HepG2 (cell line): ENCODE measurements around the gene SDK2. TPM values are rescaled to one million over a fixed set of nuclear protein-coding genes. Genes with fewer than 3 reads are reported as not detected.

Experiments
- ATAC-seq: fragments of 200-7000 bp; cut with Tn5 transposase; 3 replicates; pipeline ENCODE4 v1.9.1; 2020; ENCODE audit warnings: mild to moderate bottlenecking, moderate library complexity
- BruUV-seq: library from RNA; stranded (reverse); fragments of 400-500 nt; replicated peaks from 2 replicates; lab custom pipeline; 2021; lab: Mats Ljungman, UMichigan
- CTCF ChIA-PET: fragments of 300-600 bp; formaldehyde crosslinking; extraction: SDS; loops from one replicate; lab custom pipeline; 2021; ENCODE audit warnings: low total read pairs, inconsistent platforms, low intra/inter-chr PET ratio; lab: Yijun Ruan, JAX
- POLR2A ChIA-PET: fragments of 350-600 bp; sonication (Branson Sonifier 250); formaldehyde crosslinking; loops from one replicate; lab custom pipeline; 2020; ENCODE audit warnings: antibody characterized with exemption, inconsistent platforms; lab: Yijun Ruan, JAX
- DNase-seq: peaks from one replicate; pipeline ENCODE4 v3.0.0-alpha.2; 2015; ENCODE audit warnings: low spot score
- FAIRE-seq: peaks from 3 replicates; lab custom pipeline; 2011; peaks lifted over from hg19 to GRCh38; lab: Jason Lieb, UNC
- H2AFZ ChIP-seq: one replicate; pipeline ENCODE4 v1.6.1; 2011; ENCODE audit warnings: low read length, inconsistent platforms
- H3K27ac ChIP-seq: fragments of 300-600 bp; 3 replicates; pipeline ENCODE4 v1.8.0; 2011; ENCODE audit warnings: mixed run types, mild to moderate bottlenecking, mixed read lengths, low read length, inconsistent platforms; ENCODE audit not compliant: insufficient read depth; ENCODE audit errors: extremely low read length
- H3K27me3 ChIP-seq, 2 experiments: fragments of 200-600 bp in 1 of 2; 2 replicates in 1 of 2; 3 replicates in 1 of 2; pipeline versions ENCODE4 v1.6.0 to v1.8.0; 2011; ENCODE audit warnings: low read length in 2 of 2, mild to moderate bottlenecking in 2 of 2, moderate library complexity in 2 of 2, inconsistent platforms in 1 of 2; ENCODE audit not compliant: insufficient read depth in 2 of 2, control insufficient read depth in 1 of 2
- H3K36me3 ChIP-seq, 2 experiments: fragments of 200-600 bp in 1 of 2; replicated peaks in 1 of 2; 2 replicates in 1 of 2; 3 replicates in 1 of 2; pipeline versions ENCODE4 v1.5.1 to v1.8.0; 2011; ENCODE audit warnings: low read length in 2 of 2, inconsistent platforms in 1 of 2; ENCODE audit not compliant: insufficient read depth in 2 of 2, control insufficient read depth in 1 of 2
- H3K4me1 ChIP-seq: 2 replicates; pipeline ENCODE4 v1.5.1; 2012; ENCODE audit warnings: low read length, inconsistent platforms; ENCODE audit not compliant: insufficient read depth
- H3K4me2 ChIP-seq: 2 replicates; pipeline ENCODE4 v1.6.0; 2011; ENCODE audit warnings: low read depth, low read length, inconsistent platforms
- H3K4me3 ChIP-seq, 3 experiments: fragments of 200-600 bp in 1 of 3; sonication (generic), shearing (Covaris generic) in 1 of 3; replicated peaks in 1 of 3; 2 replicates each; pipeline ENCODE4 v1.5.1; 2011 to 2016; ENCODE audit warnings: low read length in 3 of 3, inconsistent platforms in 2 of 3, low read depth in 2 of 3, mild to moderate bottlenecking in 2 of 3, control low read depth in 1 of 3, mixed read lengths in 1 of 3; ENCODE audit not compliant: insufficient read depth in 1 of 3
- H3K79me2 ChIP-seq: one replicate; pipeline ENCODE4 v1.6.1; 2011; ENCODE audit warnings: low read length, inconsistent platforms; ENCODE audit not compliant: insufficient read depth
- H3K9ac ChIP-seq: 2 replicates; pipeline ENCODE4 v1.6.0; 2011; ENCODE audit warnings: mild to moderate bottlenecking, low read depth, low read length, inconsistent platforms; ENCODE audit not compliant: insufficient read depth
- H3K9me3 ChIP-seq: 2 replicates; pipeline ENCODE4 v1.5.1; 2012; ENCODE audit warnings: mild to moderate bottlenecking, low read length
- H4K20me1 ChIP-seq: 2 replicates; pipeline ENCODE4 v1.6.0; 2011; ENCODE audit warnings: inconsistent platforms, mild to moderate bottlenecking, low read length, moderate library complexity; ENCODE audit not compliant: insufficient read depth
- CERS6 ChIP-seq: sonication (generic); formaldehyde crosslinking; IDR thresholded peaks from 2 replicates; pipeline ENCODE4 v1.5.0; 2020; ENCODE audit warnings: missing genetic modification reagents
- FOXK2 ChIP-seq: fragments of 450-650 bp; IDR thresholded peaks from 2 replicates; pipeline ENCODE4 v1.6.1; 2016
- FOXP1 ChIP-seq, 2 experiments: fragments of 450-650 bp in 1 of 2; IDR thresholded peaks; 2 replicates each; pipeline ENCODE4 v1.6.1; 2017 to 2018; ENCODE audit warnings: antibody characterized with exemption in 1 of 2
- HIVEP1 ChIP-seq: sonication (generic); formaldehyde crosslinking; IDR thresholded peaks from 2 replicates; pipeline ENCODE4 v1.4.0; 2020; ENCODE audit warnings: mild to moderate bottlenecking, missing genetic modification reagents
- MNT ChIP-seq: fragments of 450-650 bp; IDR thresholded peaks from 2 replicates; pipeline ENCODE4 v1.6.1; 2016
- NBN ChIP-seq: fragments of 450-650 bp; conservative IDR thresholded peaks from 2 replicates; pipeline ENCODE4 v1.6.1; 2017
- PLRG1 ChIP-seq: fragments of 450-650 bp; conservative IDR thresholded peaks from 2 replicates; pipeline ENCODE4 v1.6.1; 2016
- POLR2AphosphoS2 ChIP-seq: IDR thresholded peaks from 2 replicates; pipeline ENCODE4 v1.6.1; 2011; ENCODE audit warnings: low read depth, low read length, improper control_type of control experiment
- SNRNP70 ChIP-seq: fragments of 200-400 bp; formaldehyde crosslinking; IDR thresholded peaks from 2 replicates; pipeline ENCODE4 v1.6.1; 2017; ENCODE audit warnings: mild to moderate bottlenecking, low read depth, low read length, moderate library complexity
- TRIM22 ChIP-seq: fragments of 450-650 bp; IDR thresholded peaks from 2 replicates; pipeline ENCODE4 v1.6.1; 2017
- WGBS: methylation state at CpG from one replicate; pipeline ENCODE4 v1.1.6; 2017; ENCODE audit warnings: low lambda C conversion rate; 5-methylcytosine and 5-hydroxymethylcytosine counted together
- in situ Hi-C: cut with HindIII; loops from 2 replicates; pipeline ENCODE4 v1.10.0; 2017; ENCODE audit warnings: low pct_unique_long_range_greater_than_20kb; ENCODE audit not compliant: extremely low pct_ligation_motif_present
- intact Hi-C: fragments of 100-400 bp; cut with micrococcal nuclease; formaldehyde crosslinking; loops from one replicate; pipeline ENCODE4 v1.10.0; 2022; ENCODE audit not compliant: unreplicated experiment
- polyA plus RNA-seq, 8 experiments: library from polyadenylated mRNA; depleted of rRNA in 3 of 8; stranded (reverse) in 7 of 8; unstranded in 1 of 8; fragments of >200 nt; fragmentation: Illumina TruSeq in 4 of 8; extraction: Trizol in 4 of 8; gene quantifications; 2 replicates each; pipeline versions ENCODE4 v1.2.1 to v1.2.3, GENCODE V29; 2011 to 2016; ENCODE audit warnings: low read depth in 4 of 8, missing spikeins in 1 of 8, mixed read lengths in 1 of 8; ENCODE audit not compliant: insufficient read depth in 1 of 8
- total RNA-seq, 5 experiments: library from RNA; depleted of rRNA; stranded (reverse); fragments of >200 nt; fragmentation: Illumina TruSeq; extraction: Trizol; gene quantifications; 2 replicates each; pipeline ENCODE4 v1.2.3, GENCODE V29; 2016; ENCODE audit warnings: low read depth in 1 of 5

The SDK2 gene
- total and polyA plus RNA-seq, 2 of the 13 experiments (the other 11 are each of a cell fraction or from before 2014, with no cell fraction given) = not detected

- ATAC-seq = no peak
- intact Hi-C loops = no loop called here
- DNase-seq = no peak
- Histone ChIP-seq H3K4me3 (no peak overlapping the region), H3K4me2 (no peak overlapping the region), H4K20me1 (no peaks in the 10 kb centered on the region), H3K9ac (no peak overlapping the region), H2AFZ (no peak overlapping the region), H3K36me3 (no peaks in the 10 kb centered on the region), H3K9me3 (no peaks in the 10 kb centered on the region), H3K27me3 (peaks cover 12 to 76% of the 10 kb centered on the region in 2 experiments; a peak in 3 of 5 replicates), H3K79me2 (no peaks in the 10 kb centered on the region), H3K27ac (no peak overlapping the region), H3K4me1 (no peaks in the 10 kb centered on the region)
- TF ChIP-seq TRIM22 (peak; percentile 75; the same call in 1 of the 2 replicates), POLR2AphosphoS2 (no peak), MNT (0 out of 2 replicates have a peak, but pooled peaks have one; percentile 18), HIVEP1 (CRISPR knock-in tag) (no peak), PLRG1 (0 out of 2 replicates have a peak, but pooled peaks have one; percentile 37), SNRNP70 (no peak), NBN (0 out of 2 replicates have a peak, but pooled peaks have one; percentile 74), FOXK2 (peak; percentile 15; the same call in 1 of the 2 replicates), FOXP1 (IDR thresholded peaks at IDR 0.05) (peak; percentile 37; the same call in 1 of the 2 replicates), FOXP1 (CRISPR knock-in tag; IDR thresholded peaks at IDR 0.05) (no peak), CERS6 (no peak)
- no peak for FAIRE-seq
- no TSS peak for BruUV-seq
- ChIA-PET CTCF (no interaction called here), POLR2A (no interaction called here)
- in situ Hi-C loops = no loop called here
- WGBS = 0% methylated on average over 1 of the region's 1 CpG
These were observed 49.6 kb downstream of the SDK2 start for GRCh38 chr17:73594598-73594997.
